Stromal cell of bone marrow (primary cell): ENCODE results near the gene PLPP2.

ENCODE experiments used
- DNase-seq: peaks from one replicate; pipeline ENCODE4 v3.0.0-alpha.2; 2012; ENCODE audit warnings: low read depth

The PLPP2 gene

DNA sequence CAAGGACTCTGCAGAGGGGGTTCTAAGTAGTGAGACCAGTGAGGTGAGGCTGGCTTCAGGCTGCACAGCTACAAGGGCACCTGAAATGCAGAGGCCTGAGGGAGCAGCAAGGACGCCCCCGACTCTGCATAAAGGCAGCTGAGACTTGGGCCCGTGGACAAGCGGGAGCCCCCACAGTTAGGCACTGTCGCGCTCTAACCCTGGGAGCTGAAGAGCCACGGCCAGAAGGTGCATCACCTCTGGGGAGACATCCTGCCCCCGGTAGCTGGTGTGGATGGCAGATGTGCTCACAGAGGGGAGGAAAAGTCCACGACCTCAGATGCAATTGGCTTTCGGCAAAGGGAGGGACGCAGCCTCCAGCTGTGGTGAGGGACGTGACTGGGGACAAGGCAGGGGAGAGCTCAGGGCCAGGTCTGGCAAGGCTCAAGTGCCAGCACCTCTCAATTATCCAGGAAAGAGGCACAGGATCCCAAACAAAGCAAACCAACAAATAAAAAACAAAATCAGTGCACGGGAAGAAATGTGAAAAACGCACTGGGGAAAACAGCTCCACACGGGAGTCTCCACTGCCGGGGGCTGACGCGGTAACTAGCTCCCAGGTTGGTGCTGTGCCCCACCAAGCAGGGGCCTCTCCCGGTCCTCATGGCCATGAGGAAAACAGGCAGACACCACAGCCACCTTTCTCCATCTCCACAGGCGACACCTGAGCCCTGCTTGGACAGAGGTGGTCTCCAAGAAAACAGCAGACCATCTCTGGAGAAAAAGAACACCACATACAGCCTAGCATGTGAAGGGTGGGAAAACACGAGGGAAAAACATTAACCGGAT is 23.0 kb upstream of the PLPP2 start:
- DNase-seq: no peak

DNA sequence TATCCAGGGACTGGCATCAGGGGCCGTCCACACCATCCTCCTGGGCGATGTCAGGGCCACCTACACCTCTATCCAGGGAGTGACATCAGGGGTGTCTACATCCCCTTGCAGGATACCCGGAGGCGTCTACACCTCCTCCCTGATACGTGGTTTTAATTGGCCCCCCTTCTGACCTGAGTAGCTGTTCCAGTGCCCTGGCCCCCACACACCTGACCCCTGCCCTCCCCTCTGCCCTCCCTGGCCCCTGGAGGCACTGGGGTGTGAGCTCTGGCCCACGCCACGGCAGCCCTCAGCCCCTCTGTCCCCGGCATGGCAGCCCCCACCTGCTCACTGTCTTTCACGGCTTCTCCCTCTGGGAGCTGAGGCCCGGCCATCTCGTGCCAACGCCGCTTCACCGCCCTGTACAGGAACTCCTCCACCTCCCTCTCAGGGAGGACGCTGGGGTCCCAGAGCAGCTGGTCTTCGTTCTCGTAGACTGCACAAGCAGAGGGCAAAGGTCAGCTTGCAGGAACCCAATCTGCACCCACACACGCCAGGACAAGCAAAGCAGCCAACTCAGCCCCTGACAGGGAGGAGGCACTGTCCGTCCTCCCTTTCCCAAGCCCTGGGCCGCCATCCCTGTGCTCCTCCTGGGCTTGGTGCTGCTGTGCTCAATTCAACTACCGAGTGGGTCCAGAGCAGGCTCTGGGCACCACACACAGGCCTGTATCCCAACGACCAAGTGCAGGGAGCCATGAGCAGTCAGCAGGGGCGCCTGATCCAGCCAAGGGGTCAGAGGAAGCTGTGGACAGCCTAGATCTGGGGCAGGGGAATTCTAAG is 22.2 kb upstream of the PLPP2 start:
- no peak for DNase-seq

DNA sequence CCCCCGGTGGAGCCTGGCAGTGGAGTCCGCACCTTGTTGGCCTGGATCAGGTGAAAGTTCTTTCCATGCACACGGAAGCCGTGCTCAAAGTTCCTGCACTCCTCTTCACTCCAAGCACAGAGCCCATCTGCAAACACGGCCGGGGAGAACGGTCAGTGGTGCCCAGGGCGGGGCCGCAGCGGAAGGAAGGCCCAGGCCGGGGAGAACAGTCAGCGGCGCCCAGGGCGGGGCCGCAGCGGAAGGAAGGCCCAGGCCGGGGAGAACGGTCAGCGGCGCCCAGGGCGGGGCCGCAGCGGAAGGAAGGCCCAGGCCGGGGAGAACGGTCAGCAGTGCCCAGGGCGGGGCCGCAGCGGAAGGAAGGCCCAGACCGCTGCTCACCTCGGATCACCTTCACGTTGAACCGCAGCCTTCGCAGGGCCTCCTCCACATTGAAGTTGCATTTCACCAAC is 20.6 kb upstream of the PLPP2 start:
- no peak for DNase-seq

GRCh38 chr19:310781-311496 is 19.7 kb upstream of the PLPP2 start:
- no peak for DNase-seq

GRCh38 chr19:310141-310651 is 19.0 kb upstream of the PLPP2 start:
- no peak for DNase-seq

DNA sequence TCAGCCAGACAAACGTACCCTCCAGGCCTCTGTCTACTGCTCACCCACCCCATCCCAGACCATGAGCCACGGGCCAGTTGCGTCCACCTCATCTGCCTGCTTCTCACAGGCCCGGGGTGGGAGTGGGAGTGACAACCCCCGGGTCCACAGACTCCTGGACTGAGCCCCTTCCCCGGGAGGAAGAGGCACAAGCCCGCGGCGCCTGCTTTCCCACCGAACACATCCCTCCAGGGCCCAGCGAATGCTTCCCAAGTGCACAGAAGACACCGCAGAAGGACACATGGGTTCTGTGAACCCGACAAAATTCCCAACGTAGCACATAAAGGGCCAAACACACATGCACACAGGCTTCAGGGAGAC is 18.0 kb upstream of the PLPP2 start:
- DNase-seq: no peak

DNA sequence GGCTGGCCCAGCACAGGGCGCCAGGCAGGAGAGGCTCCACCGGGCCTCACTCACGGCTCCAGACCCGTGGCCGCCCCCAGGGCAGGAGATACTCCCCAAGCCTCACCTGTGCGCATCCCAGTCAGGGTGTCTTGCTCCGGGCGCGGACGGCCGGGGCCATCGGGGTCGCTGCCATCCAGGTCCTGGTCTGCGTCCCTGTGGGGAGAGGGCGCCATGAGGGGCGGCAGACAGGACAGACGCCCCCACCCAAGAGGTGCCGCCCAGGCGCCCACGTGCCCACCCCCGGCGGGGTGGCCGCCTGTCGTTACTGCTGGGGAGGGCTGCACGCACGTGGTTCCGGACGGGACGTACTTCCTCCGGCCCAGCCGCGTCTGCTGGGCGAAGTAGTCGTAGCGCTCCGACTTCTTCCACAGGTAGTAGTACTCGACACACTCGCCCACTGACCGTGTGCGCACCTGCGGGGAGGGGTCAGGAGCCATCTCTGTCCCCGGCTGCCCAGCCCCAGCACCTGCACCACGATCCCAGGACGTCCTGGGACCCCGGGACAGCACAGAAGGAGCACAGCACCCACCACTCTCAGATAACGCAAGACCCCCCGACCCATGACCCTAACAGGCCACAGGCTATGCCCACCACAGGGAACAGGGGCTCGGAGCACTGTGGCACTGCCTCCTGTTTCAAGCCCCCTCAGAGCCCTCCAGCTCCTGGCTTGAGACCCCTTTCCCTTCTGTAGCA is 17.4 kb upstream of the PLPP2 start:
- no peak for DNase-seq

- DNase-seq: no peak
These were observed 16.7 kb upstream of the PLPP2 start for GRCh38 chr19:307793-308420.

- no peak for DNase-seq
These were observed 15.9 kb upstream of the PLPP2 start for GRCh38 chr19:307111-307531.

GRCh38 chr19:306151-306900 is 15.1 kb upstream of the PLPP2 start:
- no peak for DNase-seq

- no peak for DNase-seq
These were observed 14.3 kb upstream of the PLPP2 start for GRCh38 chr19:305240-306150.

GRCh38 chr19:296476-297225 is 5.4 kb upstream of the PLPP2 start:
- no peak for DNase-seq

GRCh38 chr19:295687-296370 is 4.6 kb upstream of the PLPP2 start:
- DNase-seq: no peak

GRCh38 chr19:294946-295686 is 3.9 kb upstream of the PLPP2 start:
- DNase-seq: no peak

GRCh38 chr19:294341-294945 is 3.2 kb upstream of the PLPP2 start:
- no peak for DNase-seq

- no peak for DNase-seq
These were observed 2.4 kb upstream of the PLPP2 start for GRCh38 chr19:293436-294110.
